GM18526 (cell line): ENCODE data around the gene OAF.

Experiments
- POLR2A ChIP-seq: IDR thresholded peaks from 3 replicates; pipeline ENCODE4 v1.6.1; 2011; ENCODE audit not compliant: insufficient read length; ENCODE audit errors: extremely low read depth

OAF gene

GRCh38 chr11:120238968-120239620, 28.3 kb downstream of the OAF start:
- no peak for TF ChIP-seq POLR2A

GRCh38 chr11:120239713-120240640, 29.1 kb downstream of the OAF start, which contains the start of gene POU2F3:
TSS of gene POU2F3 (plus strand) at chr11:120240140. CDS start at chr11:120240344, 204 bp downstream.
- TF ChIP-seq POLR2A = no peak

DNA sequence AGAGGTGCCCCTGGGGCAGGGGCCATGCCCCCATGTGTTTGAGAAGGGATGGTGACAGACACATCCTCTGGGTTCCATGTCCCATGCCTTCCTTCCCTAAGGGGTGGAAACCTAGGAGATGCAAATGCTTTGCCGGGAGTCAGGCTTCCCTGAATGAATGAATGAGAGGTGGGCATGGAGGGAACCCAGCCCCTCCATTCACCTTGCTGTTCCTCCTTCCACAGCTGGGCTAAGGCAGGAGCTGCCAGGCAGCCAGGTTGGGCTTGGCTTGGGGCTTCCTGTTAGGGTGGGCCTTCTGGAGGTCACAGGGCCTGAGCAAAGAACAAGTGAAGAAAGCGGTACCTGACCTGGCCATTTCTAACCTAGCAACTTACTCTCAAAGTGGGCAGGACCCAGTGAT, 30.0 kb downstream of the OAF start:
- no peak for TF ChIP-seq POLR2A

- no peak for TF ChIP-seq POLR2A
Observed at GRCh38 chr11:120241277-120241676, 30.4 kb downstream of the OAF start.

- TF ChIP-seq POLR2A = no peak
Observed at GRCh38 chr11:120243221-120243620, 32.4 kb downstream of the OAF start.

GRCh38 chr11:120244476-120245365, 33.9 kb downstream of the OAF start:
- TF ChIP-seq POLR2A = no peak

GRCh38 chr11:120245434-120245833, 34.6 kb downstream of the OAF start:
- no peak for TF ChIP-seq POLR2A

DNA sequence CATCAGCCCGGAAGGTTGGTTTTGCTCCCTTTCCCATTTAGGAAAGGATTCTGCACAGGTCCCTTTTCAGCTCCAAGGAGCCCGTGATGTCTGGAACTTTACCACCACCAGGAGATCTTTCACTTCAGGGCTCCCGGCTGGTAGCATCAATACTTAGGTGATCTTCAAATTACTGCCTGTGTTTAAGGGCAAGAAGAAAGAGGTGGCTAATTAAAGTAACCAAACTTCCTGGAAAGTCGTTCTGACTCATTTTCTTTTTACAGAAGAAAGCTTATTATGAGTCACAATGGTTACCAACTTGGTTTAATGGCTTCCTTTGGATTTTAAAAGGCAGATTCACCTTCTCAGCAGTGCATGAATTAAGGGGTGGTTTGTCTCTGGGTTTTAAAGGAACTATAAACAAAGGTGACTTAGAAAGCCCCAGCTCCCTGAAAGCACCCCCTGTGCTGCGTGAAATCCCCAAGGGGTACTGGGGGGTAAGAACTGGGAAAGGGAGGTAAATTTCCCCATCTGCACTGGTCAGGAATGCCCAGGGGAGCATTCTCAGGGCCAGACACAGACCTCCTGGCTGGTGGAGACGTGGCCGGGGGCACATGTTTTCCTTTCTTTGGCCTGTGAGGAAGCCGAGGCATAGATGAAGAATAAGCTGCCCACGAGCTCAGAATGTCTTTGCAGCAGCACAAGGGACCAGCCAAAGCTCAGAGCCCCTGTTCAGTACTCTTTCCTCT, 37.9 kb downstream of the OAF start:
- TF ChIP-seq POLR2A = no peak

DNA sequence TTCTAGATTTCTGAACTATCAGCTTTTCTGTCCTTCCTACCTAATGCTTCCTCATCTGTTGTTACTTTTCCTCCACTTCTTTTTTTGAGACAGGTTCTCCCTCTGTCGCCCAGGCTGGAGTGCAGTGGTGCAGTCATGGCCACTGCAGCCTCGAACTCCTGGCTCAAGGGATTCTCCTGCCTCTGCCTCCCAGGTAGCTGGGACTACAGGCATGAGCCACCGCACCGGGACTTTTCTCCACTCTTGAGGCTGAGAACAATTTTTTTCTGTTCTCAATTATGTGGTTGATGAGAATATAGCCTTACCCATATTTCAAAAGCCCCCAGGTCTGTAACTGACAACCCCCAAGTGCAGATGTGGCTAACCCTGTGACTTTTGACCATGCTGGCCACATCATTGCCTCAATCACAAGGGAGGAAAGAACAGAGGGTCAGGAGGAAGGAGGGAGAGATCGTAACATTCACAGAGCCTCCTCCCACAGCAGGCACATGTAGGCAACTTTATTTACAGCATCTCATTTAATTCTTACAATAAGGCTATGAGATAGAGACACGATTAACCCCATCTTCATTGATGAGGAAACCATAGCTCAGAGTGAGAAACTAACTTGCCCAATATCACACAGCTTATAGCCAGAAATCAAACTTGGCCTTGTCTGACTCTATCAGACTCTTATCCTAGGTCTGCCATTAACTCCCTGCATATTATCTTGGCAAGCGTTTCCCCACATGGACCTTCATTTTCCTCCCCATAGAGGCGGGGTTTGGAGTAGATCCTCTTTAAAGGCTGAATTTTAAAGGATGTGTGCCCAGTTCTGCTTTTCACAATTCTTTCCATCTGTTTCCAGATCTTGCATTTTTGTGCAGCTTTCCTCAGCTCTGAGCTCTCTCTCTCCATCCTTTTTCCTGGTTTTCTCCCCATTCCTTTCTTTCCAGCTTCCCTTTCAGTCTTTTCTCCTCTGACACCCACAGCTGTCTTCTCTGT, 38.7 kb downstream of the OAF start:
- no peak for TF ChIP-seq POLR2A

- no peak for TF ChIP-seq POLR2A
Observed at GRCh38 chr11:120254788-120255518, 44.1 kb downstream of the OAF start.

DNA sequence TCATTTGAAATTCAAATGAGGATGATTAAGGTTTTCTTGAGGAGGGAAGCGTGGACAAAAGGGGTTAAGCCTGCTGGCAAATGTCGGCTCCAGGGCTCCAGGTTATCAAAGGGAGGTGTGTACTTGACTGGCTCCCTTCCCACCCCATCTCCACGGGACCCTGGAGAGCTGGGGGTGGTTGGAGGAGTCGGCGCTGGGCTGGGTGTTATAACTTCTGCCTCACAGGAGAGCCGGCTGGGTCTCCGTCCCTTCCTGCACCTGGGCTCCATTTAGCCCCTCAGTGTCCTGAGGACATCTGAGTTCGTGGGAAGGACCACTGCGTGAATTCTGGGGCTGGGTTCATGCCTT, 44.7 kb downstream of the OAF start:
- no peak for TF ChIP-seq POLR2A

DNA sequence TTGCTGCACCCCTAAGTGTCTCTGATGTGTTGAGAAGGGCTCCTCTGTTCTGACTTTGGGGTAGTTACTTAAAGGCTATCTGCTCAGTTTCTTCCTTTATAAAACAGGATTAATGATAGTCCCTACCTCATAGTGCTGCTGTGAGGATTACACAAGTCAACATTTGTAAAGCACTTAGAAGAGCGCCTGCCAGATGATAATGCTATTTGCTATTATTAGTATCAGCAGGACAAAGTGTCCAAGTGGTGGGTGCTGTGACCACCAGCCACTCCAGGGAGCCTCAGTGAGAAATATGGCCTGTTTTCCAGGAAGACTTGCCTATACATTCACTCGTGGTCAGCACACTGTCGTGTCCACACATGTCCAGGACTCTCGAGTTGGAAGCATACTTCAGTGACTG, 45.3 kb downstream of the OAF start:
- TF ChIP-seq POLR2A = no peak

DNA sequence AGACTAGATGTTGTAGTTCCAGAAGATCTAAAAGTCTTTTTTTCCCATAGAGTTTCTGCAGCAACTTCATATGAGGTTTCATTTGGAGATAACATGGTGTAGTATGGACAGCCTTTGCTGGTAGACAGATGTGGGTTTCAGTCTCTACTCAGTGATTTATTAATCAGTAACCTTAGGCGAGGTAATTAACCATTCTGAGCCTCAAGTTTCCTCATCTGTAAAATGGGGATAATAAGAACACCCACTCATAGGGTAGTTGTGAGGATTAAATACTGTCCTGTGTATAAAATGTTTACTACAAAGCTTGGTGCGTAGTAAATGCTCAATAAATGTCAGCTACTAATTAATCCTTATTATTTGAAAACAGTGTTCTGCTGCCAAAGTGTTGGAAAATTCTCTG, 45.9 kb downstream of the OAF start:
- no peak for TF ChIP-seq POLR2A
